B cell (primary cell): Measurements from ENCODE around the gene KCNIP1. TPM values are rescaled to one million over a fixed set of nuclear protein-coding genes. Genes with fewer than 3 reads are reported as not detected.

ENCODE experiments used
- polyA plus RNA-seq: library from polyadenylated mRNA; depleted of rRNA; stranded (reverse); fragments of >200 nt; gene quantifications from 2 replicates; pipeline ENCODE4 v1.2.3, GENCODE V29; 2012
- total RNA-seq, 2 donors: library from RNA; stranded (reverse); fragments of 120-200 nt in 1 of 2; gene quantifications; 1 replicate in 1 of 2; 2 replicates in 1 of 2; pipeline versions ENCODE4 v1.2.3 to v1.2.4, GENCODE V29; 2013 to 2022

The KCNIP1 gene
- total and polyA plus RNA-seq, 2 donors (not counting 1 experiment from before 2014, with no cell fraction given), result not detected

Other genes with a start within 250 kb of the KCNIP1 start
- gene LCP2, start 206.2 kb upstream of the KCNIP1 start, total RNA-seq, result 13.6 and 13.9 TPM in 2 replicates
- gene LCP2, start 206.2 kb upstream of the KCNIP1 start, polyA plus RNA-seq, result 11.7 TPM in 2 replicates
- gene KCNMB1, start 114.7 kb upstream of the KCNIP1 start, total RNA-seq, result not detected in 2 replicates
- gene KCNMB1, start 114.7 kb upstream of the KCNIP1 start, polyA plus RNA-seq, result 0.06 TPM in 1 of 2 replicates, not detected in the other